Activated naive CD8-positive, alpha-beta T cell treated with anti-CD3 and anti-CD28 coated beads, Interleukin-2, amount 50 U/mL, for 16 hours (primary cell): ENCODE results near the gene PDE1C.
"Not testable (repeated sequence)": the region's sequence is repeated elsewhere in the genome, so short reads cannot be mapped to it uniquely, and the experiment has no call there.

Experiments
- DNase-seq: peaks from one replicate; pipeline ENCODE4 v3.0.0-alpha.2; 2020; ENCODE audit warnings: low read depth, low spot score

PDE1C gene

DNA sequence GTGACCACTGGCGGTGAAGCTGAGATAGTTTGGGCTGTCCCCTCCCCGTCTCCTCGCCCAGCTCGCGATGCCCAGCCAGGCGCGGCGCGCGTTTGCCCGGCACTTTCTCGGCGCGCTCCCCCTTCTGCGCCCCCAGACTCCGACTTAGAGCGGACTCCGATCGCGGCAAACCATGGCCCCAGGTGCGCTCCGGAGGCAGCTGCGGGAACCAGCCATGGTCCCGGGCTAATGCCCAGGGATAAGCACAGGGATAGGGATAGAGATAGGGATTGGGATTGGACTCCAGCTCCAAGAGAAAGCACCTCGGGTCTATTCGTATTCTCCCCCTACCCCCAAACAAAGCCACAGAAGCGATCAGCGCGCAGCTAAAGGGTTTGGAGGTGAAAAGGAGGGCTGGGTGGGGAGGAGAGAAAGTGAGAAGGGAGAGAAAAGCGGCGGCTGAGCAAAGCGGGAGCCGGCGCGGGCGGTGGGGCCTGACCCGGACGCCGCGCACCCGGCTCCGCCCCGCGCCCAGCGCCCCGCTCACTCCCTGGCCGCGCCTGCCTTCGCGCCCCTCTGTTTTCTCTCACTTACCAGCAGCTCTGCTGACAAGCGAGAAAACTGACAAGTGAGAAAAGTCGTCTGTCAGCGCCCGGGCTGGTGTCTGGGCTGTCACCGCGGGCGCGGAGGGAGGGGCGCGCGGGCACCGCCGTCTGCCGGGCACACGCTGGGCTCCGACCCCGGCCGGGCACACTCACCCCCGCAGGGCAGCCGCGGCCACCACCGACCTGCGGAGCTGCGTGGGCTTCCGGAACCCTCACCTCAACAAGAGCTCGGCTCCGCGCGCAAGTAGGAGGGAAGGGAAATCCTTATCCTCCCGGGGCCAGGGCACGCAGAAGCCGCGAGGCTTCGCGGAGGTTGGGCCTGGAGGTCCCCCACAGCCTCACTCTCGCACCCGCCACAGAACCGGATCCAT is at the start of gene PDE1C:
Gene PDE1C (minus strand): TSS at position 2 of the 955 bp plus-strand sequence.
- DNase-seq = no peak

DNA sequence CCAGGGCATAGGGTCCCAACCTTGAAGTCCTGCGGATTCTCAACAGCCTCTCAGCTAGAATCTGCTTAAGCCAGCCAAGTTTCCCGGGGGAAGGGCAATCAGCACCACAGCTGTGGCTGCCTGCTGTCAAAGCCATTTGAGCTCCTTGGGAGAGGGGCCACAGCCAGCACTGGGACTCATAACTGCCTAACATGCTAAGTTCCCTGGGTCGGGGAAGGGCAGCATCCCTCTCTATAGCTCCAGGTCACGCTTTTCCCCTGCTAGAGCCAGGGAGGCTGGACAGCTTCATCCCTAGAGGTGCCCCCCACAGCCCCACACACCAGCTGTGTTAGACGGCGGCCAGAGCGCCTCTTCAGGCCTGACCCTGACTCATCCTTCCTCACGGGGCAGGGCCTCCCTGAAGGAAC is 49.6 kb upstream of the PDE1C start:
- no peak for DNase-seq

DNA sequence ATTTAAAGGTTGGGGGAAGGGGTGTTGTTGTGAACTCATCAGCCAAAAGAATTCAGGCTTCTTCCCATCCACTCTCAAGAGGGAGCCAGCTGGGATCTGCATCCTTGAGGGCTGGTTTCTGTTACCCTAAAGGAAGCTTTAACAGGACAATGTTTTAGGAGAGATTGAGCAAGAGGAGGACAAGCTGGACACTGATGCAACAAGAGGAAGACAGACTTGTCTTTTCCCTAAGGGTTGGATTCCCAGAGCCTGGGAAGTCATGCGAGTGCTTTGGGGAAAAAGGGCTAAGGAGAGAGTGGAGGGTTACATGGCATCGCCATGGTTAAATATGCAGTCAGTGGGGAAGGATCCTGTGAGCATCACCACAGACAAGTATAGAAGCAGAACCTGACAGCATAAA is 47.6 kb upstream of the PDE1C start:
- no peak for DNase-seq

DNA sequence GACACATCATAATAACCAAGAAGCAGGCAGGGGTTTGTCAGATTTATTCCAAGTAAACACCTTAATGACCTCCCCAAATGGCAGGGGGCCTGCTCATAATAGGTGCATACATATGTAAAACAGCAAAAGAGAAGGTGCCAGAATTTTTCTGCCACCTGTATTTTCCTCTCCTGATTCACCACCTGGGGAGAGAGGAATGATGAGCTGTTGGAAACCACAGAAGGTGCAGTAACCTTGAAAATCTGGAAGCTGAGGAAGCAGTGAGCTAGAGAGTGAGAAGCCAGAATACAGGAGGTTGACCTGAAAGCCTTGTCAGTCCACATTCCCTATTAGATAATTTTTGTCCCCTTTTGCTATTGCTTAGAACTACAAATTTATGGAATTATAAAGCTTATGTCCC is 46.2 kb upstream of the PDE1C start:
- DNase-seq = no peak

DNA sequence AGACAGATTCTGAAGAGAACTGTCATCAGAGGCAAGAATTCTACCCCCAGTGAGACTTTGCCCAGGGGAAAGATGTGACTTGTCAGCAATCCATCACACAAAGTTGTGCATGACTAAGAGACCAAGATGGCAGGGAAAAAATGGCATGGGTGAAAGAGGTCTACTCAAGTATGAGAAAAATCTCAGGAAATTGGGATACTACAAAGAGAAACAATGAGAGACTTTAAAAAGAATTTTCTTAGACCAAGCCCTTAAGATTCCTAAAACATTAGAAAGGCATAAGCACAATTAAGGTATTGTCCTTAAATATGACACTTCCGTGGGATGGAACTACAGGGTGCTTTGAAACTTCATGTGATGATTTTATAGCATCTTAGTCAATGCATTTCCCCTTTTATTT is 45.6 kb upstream of the PDE1C start:
- DNase-seq = no peak

DNA sequence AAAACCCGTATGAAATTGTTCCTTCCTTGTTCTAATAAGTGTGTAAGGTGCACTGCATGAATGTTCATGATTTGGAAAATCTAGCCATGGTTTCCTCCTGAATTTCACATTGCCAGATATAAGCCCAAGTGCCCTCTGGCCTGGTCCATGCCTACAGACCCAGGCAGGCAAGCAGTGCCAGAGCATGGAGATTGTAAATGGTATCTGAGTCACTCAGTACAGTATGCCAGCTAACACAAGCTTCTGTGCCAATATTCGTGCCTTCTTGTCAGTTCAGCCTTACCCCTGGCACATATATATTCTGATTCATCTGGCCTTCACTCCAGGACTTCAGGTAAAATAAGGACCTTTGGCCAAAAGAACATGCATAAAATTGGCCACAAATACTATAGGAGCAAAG is 38.4 kb upstream of the PDE1C start:
- no peak for DNase-seq

DNA sequence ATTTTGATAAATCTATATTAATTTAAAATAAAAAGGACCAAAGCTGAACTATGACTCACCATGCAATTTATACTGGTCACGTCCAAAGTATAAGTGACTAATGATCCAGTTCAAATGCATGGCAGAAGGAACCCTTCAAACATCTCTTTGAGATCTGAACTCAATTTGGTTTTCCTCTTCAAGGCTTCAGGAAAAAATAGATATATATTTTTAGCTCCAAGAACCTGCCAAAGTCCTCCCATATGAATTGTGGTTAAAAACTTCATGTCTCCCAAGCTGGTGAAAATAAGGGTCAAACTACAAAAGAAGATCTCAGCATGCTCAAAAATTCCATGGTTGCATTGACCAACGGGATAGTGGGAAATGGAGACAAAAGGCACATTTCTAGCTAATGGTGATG is 34.6 kb upstream of the PDE1C start:
- no peak for DNase-seq

DNA sequence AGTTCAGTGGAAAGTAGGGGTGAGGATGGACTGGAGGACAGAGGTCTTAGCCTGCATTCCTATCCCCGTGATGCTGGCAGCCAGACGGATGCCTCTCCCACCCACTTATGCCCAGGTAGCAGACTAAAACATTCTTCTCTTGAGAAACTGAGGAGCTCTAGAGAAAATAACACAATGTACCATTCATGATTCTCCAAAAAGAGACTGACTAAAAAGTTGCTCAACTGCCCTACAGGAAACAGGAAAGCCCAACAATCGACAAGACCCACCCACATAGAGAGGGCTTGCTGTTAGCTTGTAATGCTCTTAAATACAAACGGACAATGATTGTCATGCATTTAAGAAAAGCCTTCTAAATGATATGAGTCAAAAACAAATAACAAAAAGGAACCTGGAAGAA is 33.2 kb upstream of the PDE1C start:
- DNase-seq = no peak

DNA sequence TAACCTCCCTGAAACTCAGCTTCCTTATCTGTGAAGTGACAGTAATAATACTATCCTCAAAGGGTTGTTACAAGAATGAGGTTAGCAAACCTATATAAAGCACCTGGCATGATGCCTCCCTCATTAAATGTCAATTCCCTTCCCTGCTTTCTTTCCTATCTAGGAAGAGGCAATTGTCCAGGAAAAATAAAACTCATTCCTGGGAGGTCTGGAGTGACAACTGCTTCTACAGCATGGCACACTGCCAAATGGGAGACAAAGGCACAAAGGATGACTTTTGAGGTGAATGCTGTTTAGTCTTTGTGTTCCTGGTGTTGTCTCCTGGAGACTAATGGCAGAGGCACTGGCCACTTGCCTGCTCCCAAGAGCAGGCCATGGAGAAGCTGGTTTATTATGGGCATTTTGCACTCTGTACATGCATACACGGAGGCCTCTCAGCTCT is 32.2 kb upstream of the PDE1C start:
- DNase-seq = no peak

DNA sequence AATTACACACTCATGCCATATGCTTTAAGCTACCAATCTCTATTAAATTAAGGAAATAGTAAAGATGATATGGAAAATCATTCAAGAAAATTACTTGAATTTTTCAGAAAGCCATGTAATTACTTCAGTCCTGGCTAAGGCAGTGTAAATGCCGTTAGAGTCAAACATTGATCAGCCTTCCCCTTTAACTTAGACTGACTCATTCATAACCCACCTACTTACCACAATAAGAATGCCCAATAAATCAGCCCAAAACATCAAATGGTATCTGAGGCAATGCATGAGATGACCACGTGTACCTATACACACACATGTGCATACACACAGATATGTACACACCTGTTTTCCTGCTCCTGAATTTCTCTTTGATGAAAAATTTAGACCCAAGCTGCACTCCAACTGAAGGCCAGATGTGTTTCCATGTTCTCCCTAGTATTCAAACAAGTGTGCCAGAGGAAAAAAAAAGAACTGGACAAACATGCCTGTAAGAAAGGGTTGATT is 30.2 kb upstream of the PDE1C start:
- no peak for DNase-seq

DNA sequence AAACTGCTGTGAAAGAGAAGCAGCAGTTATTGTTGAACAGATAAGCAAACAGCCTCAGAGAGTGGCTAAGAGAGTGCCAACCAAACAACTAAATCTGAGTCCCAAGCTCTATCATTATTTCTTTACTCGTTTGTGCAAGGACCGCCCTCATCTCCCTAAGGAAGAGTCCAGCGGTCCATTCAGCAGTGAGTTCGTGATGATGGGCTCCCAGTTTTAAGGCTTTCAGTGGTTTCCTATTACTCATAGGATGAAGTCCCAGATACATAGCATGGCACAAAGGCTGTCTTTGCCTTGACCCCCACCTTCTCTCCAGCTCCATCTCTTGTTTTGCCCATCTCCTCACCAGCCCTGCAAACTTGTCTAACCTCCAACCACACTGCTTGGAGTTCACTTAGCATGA is 24.3 kb upstream of the PDE1C start:
- DNase-seq = no peak

DNA sequence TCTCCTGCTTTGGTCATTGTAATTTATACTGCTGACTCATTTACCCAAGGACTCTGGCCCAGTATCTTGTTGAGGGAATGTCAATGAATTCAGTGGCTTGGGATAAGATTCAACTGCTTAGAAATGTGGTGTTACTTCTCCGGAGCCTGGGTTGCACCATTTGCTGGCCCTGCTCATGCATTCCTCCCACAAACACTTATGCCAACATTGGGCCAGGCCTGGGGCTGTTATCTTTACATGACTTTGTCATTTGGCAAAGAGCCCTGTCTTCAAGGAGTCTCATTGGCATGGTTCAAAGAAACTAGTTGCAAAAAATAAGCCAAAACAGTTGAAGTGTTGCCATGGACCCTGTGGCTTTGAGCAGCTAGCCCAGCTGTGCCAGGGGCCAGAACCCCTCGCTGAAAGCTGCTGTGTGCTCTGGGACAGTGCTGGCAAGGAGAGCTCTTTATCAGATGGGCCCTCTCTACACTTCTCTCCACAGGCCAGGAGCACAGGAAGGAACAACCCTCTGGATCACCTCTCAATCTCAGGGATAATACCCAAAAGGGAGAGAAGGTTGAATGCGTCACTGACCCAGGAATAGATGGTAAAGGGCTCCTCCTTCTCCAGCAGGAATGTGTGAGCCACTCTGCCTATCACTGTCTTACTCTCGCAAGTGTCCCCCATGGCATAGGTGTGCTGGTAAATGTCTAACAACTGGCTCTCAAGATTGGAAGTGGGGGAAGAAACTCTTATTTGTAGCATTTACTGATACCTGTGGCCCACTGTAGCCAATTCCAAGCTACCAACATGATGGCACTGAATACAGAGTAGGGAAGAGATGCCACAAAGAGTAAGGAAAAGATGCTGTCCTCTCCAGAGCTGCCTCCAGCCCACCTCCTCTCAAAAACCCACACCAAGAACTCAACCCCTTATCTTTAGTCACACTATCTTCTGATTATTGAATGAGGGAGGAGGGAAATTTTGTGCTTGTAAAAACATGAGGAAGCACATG is 23.5 kb upstream of the PDE1C start:
- DNase-seq = no peak

DNA sequence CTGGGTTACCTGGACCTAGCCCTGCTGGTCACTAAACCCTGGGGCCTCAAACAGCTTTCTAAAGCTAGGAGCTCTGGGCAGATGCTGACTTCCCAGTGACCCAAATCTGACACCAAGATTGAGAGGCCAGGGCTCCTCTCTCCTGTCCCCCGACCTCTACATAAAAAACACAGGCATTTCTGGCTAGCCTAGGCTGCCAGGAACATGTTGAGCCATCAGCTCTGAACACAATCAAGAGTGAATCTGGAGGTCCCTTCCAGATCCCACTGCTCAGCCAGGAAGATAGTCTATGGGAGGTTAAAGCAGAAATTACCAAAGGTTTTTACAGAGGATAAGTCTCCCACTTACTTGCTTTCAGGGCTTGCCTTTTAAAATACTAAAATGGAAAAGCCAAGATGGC is 22.1 kb upstream of the PDE1C start:
- DNase-seq = no peak

DNA sequence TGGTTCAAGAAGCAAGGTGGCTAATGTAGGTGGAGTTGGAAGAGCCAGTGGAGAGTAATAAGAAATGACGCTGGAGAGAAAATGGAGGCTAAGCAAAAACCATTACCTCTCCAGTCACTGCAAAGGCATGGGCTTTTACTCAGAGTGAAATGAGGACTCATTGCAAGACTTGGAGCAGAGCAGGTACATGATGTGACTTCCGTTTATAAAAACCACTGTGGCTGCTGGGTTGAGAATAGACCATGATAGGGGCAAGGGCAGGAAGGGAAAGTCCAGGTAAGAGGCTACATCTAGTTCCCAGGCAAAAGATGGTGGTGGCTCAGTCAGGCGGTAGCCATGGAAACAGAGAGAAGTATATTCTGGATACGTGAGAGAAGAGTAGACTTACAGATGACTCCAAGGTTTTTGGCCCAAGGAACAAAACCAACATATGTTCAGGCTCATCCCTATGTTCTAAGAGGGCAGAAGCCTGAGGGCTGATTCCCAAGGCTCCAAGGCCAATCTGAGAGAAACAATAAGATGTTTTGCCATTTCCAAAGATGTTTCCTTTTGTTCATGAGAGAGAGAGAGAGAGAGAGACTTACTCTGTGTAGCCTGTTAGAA is 21.5 kb upstream of the PDE1C start:
- no peak for DNase-seq

DNA sequence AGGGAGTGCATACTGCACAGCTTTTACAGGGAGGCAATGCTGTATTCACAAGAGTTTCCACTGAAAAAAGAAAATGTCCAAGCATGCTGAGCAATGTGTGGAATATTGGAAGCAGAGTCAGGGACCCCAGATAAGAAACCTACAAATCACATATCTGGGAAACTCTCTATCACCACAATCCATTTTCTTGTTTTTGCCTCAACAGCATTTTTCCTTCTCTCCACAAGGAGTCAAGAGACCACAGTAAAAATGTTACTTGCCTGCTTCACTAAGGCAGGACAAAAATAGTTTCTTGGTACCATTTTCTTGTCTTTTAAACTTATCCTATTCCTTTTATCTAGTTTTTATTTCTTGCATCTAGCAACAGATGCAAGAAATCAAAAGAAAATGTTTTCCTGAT is 19.5 kb upstream of the PDE1C start:
- no peak for DNase-seq

DNA sequence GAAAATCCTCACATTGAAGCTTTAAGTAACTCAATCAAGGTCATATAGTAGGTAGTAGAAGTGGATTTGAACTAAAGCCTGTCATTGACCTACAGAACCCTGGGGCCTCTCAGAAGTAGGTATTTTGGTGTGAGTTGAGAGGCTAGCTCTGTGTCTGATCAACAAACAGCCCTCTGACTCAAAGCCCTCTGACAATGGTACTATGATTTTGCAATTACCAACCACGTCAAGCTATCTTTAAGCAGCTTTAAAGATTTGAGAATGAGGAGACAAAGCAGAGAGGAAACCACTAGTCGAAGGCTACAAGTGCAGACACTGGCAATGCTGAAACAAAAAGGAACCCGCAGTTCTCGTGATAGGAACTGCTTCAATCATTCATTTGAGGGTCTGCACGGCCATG is 19.0 kb upstream of the PDE1C start:
- DNase-seq = no peak

DNA sequence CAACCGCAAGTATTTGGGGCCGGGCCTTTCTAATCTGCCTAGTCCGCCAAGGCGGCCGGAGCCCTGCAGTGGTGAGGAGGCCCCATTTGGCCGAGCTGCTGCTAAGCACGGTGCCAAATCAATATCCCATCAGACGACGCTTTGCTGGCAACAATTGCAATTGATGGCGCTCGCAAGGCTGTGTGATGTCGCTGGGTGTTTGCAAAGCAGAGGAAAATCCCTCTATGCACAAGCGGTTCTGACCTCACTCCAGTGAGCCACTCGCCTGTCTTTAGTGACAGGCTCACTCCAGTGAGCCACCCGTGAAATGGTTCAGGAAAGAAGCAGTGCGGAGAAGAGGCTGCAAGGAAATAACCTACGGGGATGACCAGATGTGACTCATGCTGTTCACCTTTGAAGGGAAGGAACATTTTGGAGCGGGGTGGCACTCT is 18.3 kb upstream of the PDE1C start:
- DNase-seq = no peak

DNA sequence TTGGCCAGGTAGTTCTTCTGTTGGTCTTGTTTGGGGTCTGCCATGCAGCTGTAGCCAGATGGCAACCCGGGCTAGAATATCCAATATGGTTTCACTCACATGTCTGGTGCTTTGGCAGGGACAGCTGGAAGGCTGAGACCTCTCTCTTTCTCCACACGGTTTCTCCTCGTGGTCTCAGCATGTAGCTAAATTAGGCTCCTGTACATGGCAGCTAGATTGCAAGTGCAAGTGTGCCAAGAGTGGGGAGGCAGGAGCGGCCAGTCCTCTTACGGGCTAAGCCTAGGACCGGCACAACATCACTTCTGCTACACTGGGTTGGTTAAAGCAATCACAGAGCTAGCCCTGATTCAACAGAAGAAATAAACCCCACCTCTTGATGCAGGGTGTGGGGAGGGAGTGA is 9.3 kb upstream of the PDE1C start:
- no peak for DNase-seq

DNA sequence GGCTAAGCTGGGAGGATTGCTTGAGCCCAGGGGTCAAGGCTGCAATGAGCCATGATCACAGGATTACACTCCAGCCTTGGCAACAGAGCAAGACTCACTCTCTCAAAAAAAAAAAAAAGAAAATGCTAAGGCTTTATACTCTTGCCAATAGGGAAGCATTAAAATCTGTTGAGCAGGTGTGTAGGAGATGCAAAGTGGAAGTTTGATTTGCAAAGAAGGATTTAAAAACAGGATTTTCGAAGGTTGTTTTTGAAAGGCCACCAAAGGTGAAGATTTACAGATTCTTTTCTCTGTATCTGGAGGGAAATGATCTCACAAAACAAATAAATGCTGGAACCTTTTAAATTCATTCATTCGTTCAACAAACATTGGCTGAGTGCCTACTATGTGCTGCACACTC is 8.6 kb upstream of the PDE1C start:
- DNase-seq = no peak

DNA sequence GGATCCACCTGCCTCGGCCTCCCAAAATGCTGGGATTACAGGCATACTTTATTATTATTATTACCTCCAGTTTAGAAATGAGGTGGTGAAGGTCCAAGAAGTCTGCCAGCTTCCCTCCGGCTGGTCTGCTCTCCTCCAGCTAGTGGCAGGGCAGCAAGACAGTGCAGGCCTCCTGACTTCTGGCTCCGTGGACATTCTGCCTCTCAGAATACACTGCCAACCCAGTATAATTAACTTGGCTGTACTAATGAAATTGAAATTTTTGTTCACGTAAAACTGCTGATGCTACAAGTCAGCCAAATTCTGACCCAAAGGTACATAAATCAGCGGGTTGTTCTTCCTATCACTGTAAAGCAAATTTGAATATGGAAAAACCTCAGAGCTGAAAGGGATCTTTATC is 7.6 kb upstream of the PDE1C start:
- no peak for DNase-seq

DNA sequence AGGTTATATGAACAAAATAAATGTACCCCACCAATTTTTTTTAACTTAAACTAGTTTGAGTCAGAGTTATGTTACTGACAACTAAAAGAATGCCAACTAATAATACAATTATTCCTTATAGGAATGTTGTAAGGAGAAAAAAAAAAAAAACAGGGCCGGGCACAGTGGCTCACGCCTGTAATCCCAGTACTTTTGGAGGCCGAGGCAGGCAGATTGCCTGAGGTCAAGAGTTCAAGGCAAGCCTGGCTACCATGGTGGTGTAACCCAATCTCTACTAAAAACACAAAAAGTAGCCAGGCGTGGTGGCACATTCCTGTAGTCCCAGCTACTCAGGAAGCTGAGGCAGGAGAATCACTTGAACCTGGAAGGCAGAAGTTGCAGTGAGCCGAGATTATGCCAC is 6.6 kb upstream of the PDE1C start:
- not testable (repeated sequence) for DNase-seq

DNA sequence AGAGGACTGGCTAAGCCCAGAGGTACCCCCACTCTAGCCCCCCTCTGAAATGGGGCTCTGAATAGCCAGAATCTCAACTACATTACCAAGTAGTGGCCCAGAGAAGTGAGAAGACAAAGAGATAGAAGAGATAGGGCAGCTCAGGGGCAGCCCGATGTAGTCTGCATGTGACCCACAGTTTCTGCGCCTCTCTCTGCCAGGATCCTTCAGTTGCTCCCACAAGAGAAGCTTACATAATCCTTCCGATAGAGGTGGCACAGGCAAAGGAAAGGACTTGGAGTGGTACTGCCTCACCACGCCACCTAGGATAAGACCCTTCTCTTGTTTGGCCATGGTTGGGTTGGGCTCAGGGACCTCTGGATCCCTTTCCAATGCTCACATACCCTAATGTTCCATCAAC is 5.4 kb upstream of the PDE1C start:
- no peak for DNase-seq
